Activated CD8-positive, alpha-beta memory T cell treated with anti-CD3 and anti-CD28 coated beads for 4 hours (primary cell): Measurements from ENCODE around the gene LINC00237.

ENCODE experiments used
- DNase-seq, 2 donors: peaks; one replicate each; pipeline ENCODE4 v3.0.0-alpha.2; 2020; ENCODE audit warnings: low read depth in 2 of 2

Gene LINC00237

DNA sequence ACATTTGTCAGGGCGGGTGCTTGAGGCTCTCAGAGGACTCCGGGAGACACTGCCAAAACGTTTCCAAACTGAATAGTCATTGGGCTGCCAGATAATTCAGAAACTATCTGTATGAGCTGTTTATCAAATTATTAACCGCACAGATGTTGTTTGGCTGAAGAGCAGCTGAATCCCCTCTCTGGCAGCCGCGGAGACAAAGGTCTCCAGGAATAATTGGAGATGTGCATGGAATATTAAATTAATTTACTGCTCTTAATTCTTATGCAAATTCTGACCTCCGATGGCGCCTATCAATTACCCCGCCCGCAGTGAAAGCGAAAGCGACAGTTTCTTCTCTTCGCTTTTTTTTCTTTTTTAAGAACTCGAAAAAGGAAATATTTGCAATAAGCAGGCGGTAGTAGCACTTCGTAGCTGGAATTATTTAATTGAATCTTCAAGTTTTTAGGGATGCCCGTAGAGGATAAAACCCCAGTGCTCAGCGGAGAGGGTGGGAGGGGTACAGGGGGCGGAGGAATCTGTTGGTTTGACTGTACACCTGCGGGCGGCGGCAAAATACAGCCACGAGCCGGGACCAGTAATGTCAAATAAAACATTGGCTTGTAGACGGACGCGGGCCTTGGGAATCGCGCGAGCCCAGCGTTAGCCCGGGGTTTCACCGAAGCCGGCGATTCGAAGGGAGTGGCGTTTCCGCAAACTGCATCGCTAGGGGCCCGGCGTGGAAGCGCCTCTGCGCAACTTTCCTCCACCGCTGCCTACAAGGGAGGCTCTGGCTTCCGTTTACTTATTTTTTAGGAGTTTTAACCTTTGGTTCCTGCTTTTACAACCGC lies 6.2 kb downstream of the LINC00237 start:
- DNase-seq: no peak

DNA sequence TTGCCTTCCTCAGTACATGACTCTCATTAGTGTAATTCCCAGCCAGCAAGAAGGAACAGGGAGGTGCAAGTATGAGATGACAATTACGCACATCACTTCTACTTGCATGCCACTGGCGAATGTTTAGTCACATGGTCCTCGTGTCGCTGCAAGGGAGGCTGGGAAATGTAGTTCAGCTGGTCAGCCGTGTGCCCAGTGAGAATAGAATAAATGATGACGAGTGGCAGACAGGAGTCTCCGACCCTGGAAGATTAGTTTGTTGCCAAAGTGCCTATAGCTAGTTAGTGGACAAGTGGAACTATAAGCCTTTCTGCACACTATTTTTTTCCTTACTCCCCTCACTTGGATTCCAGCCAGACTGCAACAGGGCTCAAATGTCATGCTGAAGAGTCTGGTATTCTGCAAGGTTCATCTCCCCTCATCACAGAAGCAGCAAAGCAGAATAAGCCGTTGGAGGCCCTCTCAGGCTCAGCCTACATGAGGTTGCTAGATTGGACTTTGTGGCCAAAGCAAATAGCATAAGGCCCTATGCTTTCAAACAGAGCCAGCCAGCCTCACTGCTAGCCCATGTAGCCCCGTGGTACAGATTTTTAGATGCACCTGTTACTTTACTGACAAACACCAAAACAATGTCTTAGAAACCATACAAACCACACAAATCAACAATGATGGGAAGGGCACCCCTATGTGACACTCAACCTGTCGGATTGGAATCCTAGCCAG lies 9.7 kb downstream of the LINC00237 start:
- no peak for DNase-seq

DNA sequence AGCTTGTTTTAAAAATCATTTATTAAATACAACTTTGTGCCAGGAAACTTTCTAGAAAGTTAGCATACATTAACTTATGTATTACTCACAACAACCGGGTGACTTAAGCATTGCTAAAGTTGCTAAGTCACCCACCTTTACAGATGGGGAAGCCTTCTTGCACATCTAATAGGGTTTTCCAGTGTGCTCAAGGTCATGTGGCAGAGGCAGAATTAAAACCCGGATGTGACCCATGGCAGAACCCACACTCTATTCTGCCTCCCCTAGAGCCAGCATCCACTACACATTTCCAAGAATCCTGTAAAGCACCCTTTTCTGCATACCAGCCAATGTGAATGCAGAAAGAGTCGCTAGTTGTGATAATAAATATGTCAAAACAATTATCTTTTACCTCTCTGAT lies 13.4 kb downstream of the LINC00237 start:
- no peak for DNase-seq

DNA sequence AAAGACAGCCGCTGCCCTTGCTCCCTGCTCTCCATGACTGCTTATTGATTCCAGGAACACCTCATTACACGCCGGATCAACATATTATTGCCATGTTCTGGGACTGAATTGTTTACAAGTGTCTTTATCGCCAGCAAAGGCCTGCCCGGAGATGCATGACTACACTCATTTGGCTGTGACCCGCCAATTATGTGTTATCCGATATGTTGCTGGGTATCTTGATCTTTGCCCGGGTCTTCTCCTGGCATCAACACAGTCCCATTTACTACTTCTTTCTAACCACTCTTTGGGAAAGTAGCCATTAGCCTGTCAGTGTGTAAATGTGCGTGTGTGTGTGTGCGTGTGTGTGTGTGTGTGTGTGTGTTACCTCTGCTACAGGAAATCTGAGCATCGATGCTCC lies 15.4 kb downstream of the LINC00237 start:
- no peak for DNase-seq

DNA sequence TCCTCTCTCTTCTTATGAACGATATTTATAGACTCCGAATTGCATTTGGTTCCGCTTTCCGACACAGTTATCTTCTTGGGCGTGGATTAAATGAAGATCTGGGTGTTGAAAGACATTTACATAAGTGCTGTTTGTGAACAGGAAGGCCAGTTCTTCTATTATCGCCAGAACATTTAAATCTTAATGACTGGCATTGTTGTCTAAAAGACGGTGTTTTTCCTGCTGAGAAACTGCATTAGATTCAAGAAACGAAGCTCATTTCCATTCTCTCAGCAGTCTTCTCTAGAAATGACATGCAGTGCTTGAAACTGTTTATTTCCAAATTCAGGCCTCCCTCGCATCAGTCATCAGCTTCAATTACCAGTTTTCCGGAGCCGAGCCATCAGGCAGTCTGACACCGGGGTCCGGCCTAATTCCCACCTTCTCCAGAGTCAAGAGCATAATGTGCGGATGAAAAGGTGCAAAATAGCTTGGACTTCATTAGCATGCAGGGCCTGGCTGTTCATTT lies 16.0 kb downstream of the LINC00237 start:
- DNase-seq: no peak

DNA sequence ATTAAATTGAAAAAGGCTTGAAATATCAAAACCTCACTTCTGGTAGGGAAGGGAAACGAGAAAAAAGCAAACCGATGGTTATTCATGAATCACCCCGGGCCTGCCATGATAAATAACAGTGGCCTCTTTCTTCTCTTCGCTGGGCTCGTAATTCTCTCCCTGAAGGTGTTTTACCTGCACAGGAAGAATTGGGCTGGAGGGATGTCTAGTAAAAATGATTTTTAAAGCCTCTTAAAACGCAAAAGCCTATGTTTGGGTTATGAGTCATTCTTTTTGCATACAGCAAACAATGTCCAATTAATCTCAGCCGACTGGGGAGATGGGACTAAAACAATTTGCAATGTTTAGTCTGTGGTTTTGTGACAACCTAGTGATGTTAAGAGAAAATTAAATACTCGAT lies 16.8 kb downstream of the LINC00237 start:
- no peak for DNase-seq

DNA sequence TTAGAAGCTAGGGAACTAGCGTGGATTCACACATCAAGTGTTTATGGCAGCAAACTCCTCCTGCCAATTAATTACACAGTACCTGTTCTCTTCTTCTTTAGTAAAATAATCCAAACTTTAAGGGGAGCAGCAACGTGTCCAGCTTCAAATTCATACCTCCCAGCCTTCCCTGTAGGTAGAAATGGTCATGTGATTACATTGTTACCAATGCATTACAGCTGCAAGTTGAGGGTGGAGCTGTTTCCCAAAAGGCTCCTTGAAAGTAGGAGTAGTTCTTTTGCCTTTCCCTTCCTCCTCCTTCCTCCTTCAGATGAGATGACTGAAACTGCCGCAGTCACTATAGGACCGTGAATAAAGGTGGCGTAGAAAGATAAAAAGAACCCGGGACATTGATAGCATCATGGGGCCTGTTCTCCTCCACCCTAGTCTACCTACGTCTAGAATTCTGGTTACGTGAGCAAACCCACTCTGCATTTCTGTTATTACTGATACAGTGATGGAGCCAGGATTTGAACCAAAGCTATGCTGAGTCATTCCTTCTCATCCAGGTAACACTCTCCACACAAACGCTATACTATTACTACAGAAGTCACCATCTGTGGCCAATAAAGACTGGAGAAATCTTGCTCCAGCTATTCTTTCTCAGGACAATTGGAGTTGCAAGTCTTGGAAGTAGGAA lies 18.2 kb downstream of the LINC00237 start:
- DNase-seq: no peak

- no peak for DNase-seq
These were observed 22.3 kb downstream of the LINC00237 start for GRCh38 chr20:21083825-21084325.

DNA sequence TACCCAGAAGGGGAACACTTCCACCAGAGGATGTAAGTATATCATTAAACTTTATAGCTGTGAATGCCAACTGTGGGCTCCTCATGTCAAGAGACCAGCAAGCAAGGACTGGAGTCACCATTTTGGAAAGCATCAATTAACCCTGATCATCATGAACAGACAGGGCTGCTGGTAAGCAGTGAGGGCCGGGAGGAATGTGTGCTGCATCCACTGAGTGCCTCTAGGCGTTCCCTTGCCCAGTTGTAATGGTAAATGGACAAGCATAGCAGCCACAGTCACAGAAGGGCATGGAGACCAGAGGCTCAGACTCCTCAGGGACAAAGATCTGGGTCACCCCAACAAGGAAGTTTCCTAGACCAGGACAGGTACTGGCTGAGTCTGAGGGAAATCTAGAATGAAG lies 23.6 kb downstream of the LINC00237 start:
- DNase-seq: no peak

GRCh38 chr20:21077809-21078345 lies 28.3 kb downstream of the LINC00237 start:
- no peak for DNase-seq

DNA sequence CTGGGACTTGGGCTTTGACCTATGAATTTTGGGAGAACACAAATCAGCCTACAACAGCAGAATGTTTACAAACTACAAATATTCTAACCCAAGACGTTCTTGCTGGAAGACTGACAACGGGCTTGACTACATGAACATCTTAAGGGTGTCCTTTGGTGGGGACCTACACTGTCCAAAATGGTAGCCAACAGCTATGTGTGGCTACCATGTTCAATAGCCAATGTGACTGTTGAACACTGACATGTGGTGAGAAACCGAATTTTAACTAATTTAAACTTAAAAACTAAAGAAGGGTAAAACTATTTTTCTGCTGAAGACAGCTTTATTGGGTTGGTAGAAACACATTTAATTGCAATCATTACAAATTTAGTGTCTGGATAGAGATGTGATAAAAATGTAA lies 30.1 kb downstream of the LINC00237 start:
- DNase-seq: no peak

- DNase-seq: no peak
These were observed 30.7 kb downstream of the LINC00237 start for GRCh38 chr20:21075471-21075870.

- DNase-seq: no peak
These were observed 31.4 kb downstream of the LINC00237 start for GRCh38 chr20:21074605-21075336.

DNA sequence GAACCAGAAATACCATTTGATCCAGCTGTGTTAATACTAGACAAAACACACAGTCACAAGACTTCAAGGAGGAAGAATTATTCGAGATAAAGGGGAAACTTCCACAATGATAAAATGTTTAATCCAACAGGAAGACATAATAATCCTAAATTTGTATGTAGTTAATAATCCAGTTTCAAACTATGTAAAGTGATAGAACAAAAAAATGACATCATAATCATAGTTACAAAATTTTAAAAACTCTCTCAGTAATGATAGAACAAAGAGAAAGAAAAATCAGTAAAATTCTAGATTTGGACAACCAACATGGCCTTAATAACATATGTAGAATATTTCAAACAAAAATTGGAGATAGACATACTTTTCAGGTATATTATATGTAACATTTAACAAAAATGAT lies 38.9 kb downstream of the LINC00237 start:
- no peak for DNase-seq

DNA sequence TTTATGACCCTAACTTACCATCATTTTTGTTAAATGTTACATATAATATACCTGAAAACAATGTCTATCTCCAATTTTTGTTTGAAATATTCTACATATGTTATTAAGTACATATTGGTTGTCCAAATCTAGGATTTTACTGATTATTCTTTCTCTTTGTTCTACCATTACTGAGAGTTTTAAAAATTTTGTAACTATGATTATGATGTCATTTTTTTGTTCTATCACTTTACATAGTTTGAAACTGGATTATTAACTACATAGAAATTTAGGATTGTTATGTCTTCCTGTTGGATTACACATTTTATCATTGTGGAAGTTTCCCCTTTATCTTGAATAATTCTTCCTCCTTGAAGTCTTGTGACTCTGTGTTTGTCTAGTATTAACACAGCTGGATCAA lies 41.2 kb downstream of the LINC00237 start:
- no peak for DNase-seq

- no peak for DNase-seq
These were observed 42.9 kb downstream of the LINC00237 start for GRCh38 chr20:21063276-21063675.

DNA sequence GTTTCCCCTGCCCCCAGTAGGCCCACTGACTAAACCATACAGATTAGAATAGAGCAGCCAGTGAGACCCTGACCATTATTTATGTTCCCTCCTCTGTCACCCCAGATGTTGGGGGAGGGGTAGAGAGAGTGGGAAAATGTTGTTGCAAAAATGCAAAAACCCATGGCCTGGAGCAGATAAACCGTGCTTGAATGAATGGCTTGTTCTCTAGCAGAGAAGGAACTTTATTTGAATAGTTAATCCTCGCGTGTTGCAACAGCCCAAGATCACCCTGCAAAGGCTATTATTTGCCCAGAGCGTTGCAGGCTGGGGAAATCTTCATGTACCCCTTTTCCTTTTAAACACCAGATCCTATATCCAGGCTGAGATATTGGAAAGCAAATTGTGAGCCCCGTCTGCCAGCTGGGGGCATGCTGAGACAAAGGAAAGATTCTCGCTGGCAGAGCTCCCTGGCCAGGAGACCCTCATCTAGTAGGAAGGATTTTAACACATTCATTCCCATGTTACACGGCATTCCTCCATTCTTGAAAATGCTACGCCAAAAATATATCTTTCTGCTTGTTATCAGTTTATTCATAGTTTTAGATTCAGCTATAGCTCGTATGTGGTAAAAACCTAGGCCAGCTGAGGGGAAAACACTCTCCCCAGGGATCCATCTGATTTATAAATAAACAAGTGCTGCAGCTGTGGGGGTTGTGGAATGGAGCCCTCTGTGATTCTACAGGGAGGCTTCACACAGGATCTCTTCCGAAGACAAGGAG lies 53.0 kb downstream of the LINC00237 start:
- no peak for DNase-seq

DNA sequence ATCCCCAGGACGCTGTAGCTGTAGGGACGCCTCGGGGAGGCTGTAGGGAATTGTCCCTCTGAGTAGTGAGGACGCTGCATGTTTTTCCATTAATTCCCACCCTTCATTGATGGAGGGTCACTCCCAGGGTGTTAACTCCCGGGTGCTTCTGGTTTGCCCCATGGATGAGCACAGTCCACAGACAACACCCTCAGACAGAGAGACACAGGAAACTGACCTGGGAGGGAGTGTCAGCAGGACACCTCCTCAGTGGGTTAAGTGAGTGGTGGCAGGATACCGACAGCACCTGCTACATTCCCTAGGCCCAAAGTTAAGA lies 53.5 kb downstream of the LINC00237 start:
- DNase-seq: no peak

DNA sequence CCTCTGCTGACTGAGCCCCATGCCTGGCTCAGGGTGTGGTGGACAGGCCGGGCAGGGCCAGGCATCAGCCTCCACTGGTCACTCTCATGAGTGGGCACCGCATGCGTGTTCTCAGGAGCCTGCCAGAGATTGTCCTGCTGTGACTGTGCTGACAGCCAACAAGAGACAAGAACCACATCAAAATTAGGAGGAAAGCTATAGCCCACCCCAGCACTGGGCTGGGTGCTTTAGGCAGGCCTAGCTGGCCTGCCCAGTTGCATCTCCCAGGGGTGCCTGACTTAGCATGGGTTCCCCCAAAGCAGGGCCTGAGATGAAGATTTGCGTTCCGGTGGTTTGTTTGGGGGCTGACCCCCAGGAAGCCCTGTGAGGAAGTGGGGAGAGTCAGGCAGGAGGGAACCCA lies 53.9 kb downstream of the LINC00237 start:
- no peak for DNase-seq

GRCh38 chr20:21050710-21051109 lies 55.4 kb downstream of the LINC00237 start:
- no peak for DNase-seq
